Umbilical cord (tissue), 2 donors: ENCODE data around the gene SUGCT. TPM values are rescaled to one million over a fixed set of nuclear protein-coding genes. Genes with fewer than 3 reads are reported as not detected.
A peak's percentile ranks its signal among the peaks of the same experiment; 100 is the strongest.

Source experiments
- DNase-seq: peaks from one replicate; pipeline ENCODE4 v3.0.0-alpha.2; 2015; ENCODE audit warnings: low spot score
- total RNA-seq: library from RNA; depleted of rRNA; stranded (reverse); fragments of >200 nt; gene quantifications from one replicate; pipeline ENCODE4 v1.2.3, GENCODE V29; 2014; ENCODE audit warnings: low replicate concordance; ENCODE audit not compliant: insufficient read depth

SUGCT gene
- total RNA-seq, 1 donor from 2014 or later = 33.5 TPM

DNA sequence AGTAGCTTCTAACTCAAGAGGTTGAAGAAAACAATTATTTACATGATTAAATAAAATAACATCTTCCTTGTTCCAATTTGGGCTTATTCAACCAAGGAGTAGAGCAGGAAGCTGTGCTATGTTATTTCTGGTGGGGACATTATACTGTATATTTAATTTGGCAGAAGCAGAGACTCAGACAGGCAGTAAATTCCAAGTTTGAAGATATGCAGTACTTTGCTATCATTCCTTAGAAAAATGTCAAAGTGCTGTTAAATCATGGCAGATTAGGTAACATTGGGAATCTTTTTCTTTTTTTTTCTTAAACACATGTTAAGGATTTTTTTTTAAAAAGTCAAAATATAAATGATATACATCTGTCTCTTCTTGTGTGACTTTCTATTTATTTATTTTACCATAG, 190.1 kb downstream of the SUGCT start:
- DNase-seq = peak; percentile 75

- no peak for DNase-seq
Measured at GRCh38 chr7:40327113-40327512, 192.3 kb downstream of the SUGCT start.

- DNase-seq = no peak
Measured at GRCh38 chr7:40327873-40328272, 193.1 kb downstream of the SUGCT start.

DNA sequence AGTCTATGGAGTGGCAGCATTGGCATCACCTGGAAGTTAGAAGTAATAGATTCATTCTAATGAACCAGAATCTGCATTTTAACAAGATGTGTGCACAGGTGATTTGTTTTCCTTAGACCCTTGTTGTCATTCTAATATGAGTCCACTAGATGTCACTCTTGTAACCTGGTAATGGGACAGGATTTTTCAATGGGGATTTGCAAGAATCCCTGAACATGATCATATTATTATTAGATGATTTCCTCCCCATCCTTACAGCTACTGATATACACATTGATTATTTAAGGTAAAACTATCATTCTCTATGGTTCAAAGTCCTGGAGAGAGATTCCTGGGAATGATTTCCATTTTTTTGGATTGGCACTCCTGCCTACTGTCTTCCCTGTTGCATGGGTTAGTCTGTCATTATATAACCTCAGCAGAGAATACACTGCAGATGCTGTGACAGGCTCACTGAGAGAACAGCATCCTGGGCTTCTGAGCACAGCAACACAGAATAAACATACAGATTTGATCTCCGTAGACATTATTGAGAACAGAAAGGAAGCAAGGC, 194.9 kb downstream of the SUGCT start:
- DNase-seq = peak; percentile 65

DNA sequence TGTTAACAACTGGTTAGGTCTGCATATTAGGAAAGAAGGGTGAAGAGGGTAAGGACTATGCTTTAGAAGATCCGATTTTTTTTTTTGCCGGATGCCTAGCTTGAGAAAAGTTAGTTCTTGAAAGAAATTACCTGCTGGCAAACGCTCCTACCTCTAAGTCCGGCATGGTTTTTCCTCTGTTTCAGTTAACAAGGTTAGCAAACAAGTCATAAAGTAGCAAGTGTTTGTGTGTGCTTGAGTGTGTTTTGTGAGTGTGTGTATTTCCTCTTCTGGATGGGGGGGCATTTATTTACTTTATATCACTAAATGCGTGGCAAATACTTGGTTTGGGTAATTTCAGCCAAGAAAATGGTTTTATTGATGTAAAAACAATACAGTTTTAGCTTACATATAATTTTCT, 195.6 kb downstream of the SUGCT start:
- no peak for DNase-seq

DNA sequence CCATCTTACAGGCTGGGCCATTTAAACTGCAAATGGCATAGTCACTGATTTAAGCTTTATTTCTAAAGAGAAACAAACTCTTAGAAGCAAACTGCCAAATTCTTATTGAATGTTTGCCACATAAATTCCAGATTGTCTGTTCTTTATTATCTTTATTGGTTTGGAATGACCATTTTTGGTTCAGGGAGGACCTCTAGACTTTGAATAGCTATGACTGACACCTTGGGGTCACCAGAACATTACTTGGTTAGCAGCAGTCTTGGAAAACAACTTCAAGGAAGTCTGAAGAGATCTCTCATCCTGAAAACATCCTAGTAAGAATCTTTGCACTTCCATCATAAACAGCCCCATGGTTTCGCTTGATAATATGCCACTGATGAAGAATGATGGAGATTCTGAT, 197.1 kb downstream of the SUGCT start:
- no peak for DNase-seq

DNA sequence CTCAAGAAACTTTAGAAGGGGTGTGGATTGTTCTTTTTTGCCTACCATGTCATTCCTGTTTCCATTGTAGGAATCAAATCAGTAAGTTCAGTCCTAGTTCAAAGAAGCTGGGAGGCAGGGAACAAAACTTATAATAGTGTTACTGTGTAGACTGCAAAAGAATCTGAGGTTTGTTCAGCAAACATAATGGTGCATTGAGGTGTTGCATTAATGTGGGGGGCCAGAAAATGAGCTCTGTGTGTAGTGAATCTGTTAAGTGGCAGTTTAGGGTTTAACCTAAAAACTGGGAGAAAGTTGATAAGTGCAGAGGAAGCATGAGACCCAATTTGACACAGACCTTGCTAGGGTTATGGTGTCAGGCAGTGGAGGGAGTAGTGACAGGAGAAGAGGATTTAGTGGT, 197.7 kb downstream of the SUGCT start:
- no peak for DNase-seq

DNA sequence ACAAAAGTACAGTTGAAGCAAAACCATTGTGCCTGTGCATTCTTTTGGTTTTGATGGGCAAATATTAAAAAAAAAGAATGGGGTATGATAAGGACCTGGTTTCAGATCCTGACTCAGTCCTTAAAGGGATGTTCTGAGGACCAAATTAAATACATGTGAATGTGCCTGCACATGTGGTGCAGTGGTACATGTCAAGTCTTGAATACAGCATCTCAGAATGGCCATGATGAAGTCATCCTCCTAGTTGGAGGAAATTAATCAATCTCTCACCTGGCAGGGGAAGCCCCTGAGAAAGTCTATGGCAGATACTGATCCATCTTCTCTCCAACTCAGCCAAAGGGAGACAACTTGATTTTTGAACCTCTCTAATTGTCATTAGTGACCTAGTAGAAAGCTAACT, 207.0 kb downstream of the SUGCT start:
- no peak for DNase-seq

- DNase-seq = no peak
Measured at GRCh38 chr7:40346554-40346953, 211.7 kb downstream of the SUGCT start.

- DNase-seq = no peak
Measured at GRCh38 chr7:40348126-40348728, 213.4 kb downstream of the SUGCT start.

DNA sequence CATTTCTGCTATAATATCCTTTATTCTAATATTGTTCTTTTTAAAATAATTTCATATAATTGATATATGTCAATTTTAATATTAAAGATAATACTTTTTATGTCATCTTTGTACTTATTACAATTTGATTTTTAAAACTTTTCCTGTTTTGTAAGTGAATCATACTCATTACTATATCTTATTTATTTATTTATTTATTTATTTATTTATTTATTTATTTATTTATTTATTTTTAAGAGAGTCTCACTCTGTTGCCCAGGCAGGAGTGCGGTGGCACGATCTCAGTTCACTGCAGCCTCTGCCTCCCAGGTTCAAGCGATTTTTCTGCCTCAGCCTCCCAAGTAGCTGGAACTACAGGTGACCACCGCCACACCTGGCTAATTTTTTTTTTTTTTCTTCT, 215.3 kb downstream of the SUGCT start:
- no peak for DNase-seq

DNA sequence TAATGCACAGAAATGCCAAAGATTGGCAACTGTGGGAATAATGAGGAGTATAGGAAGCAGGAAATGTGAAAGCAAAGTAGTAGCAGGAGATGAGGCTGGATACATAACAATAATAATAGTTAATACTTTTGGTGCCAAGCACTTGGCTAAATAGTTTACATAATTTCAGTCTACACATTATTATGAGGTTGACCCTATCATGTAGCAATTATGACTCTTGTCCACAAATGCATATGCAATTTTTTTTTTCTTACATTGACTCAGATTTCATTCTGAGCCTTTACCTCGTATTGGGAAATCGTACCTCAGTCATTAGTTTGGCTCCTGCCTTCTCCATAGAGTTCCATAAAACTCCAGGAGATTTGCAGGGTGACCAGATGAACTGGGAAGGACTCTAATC, 219.9 kb downstream of the SUGCT start:
- no peak for DNase-seq

GRCh38 chr7:40356312-40356711, 221.5 kb downstream of the SUGCT start:
- DNase-seq = peak; percentile 41

DNA sequence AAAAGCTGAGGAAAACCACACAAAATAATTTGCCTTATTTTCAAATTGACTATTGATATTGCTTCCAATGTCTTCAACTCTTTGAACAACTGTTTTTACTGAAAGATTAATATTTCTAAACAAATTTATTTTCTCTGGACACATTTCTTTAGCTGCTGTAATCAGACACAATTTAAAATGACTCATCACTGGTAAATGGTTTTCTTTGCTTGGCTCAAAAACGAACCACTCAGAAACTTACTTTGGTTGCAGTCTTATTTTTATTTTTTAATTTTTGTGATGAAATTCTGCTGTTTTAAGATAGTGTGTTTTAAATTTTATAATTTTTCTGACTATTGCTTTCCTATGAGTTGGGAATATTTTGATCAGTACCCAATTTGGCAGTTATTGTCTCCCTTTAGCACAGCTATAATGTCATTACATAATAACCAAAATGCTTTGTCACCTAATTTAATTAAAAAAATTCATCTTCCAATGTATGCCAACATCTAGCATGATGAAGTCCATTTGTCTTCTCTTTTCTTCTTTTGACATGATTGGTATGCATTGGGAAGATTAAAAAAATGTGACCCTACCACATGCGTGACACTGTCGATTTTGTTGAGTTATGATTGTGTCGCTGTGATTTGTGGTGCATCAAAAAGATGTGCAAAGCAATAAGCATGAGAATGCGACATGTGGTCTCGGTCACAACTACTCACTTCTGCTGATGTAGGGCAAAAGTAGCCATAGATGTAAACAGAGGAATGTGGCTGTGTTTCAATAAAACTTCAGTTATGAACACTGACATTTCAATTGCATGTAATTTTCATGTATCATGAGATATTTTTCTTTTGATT, 222.3 kb downstream of the SUGCT start:
- DNase-seq = no peak

GRCh38 chr7:40369641-40370277, 235.0 kb downstream of the SUGCT start:
- DNase-seq = no peak

DNA sequence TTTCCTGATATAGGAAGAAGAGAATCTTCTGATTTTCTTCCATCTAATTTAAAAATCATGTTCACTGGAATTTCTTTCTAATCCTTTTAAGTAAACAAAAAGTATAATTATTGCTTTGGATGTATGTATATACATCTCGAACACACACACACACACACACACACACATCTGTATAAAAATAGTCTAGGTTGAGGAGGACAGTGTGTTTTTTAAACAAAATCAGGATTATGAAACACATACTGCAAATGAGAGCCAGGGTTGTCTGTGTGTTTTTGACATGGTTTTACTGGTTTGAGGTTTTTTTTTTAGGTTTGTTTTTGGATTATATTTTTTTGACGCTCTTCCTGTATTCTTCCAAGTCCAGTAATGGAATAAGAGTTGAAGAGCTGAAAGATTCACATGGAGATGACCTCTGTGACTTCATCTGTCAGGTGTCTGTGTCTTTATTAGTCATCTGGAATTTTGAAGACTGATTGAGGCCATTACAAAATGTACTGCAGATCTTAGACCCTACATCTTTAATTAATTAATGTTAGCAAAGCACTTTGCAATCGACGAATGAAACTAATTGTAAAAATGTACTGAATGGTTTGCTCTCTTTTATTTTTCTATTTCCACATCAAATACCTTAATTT, 237.1 kb downstream of the SUGCT start:
- DNase-seq = no peak

DNA sequence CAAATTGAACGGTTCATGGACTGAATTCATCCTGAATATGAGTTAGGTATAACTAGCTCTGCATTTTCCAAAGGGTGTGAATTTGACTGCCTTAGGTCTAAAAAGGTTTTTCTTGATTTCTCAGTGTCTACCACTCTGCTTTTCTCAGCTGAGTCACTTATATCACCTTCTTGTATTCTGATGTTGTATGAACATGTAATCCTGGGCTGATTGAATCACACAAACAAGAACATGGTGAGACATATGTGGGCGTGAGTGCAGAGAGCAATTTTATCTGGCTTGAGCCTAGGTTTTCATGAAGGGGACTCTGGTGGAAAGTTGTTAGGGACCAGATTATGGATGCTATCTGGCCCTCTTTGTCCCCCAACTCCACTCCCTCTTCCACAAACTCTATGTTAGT, 239.8 kb downstream of the SUGCT start:
- DNase-seq = no peak

- DNase-seq = no peak
Measured at GRCh38 chr7:40380111-40380510, 245.3 kb downstream of the SUGCT start.

GRCh38 chr7:40382145-40382544, 247.3 kb downstream of the SUGCT start:
- DNase-seq = no peak

DNA sequence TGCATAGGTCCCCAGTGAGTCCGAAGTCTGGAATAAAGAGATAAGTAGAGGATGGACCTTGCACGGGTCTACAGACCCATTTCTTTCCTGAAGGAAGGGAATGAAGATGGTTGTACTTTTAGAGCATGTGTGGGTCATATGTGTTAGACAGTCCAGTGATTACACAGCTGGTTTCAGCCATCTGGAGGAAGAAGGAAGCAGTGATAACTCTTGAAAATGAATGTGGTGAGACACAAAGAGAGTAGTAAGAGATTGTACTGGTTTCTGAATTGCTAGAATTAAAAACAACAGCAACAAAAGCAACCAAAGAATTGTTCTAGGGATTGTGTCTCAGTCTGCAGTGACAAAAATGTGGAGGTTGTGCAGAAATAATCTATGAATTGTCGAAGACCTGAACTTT, 258.9 kb downstream of the SUGCT start:
- DNase-seq = no peak

DNA sequence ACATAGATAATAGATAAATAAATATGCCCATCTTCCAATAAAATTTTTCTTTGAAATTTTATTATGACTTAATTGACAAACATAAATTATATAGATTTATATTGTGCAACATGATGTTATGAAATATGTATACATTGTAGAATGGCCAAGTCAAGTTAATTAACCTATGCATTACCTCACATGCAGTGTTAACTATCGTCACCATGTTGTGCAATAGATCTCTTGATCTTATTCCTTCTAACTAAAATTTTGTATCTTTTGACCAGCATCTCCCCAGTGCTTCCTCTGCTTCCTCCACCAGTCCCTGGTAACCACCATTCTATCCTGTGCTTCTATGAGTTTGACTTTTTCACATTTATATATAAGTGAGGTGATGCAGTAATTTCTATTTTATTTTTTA, 259.6 kb downstream of the SUGCT start:
- no peak for DNase-seq

DNA sequence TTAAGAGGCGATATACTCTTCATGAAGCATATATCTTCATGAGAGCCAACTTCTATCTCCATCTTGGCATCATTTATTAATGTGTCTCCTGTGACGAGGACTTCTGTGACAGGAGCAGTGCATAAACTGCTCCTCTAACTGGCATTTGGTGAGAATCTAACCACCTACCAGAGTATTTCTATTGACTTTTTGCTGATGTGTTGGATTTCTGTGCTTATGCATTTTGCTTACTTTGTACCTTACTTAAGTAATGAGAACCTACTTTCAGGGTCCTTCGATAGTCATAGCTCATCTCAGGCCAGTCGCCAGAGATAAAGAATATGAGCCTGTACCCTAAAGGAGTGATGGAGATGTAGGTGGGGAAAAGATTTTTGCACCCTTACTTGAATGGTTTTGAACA, 265.7 kb downstream of the SUGCT start:
- no peak for DNase-seq
